Choroid plexus epithelial cell (primary cell): ENCODE results near the gene ERICH2.

ENCODE experiments used
- DNase-seq: peaks from one replicate; pipeline ENCODE4 v3.0.0-alpha.2; 2010; ENCODE audit warnings: low read depth
- H3K4me3 ChIP-seq: 2 replicates; pipeline ENCODE4 v1.5.1; 2011; ENCODE audit warnings: low read depth, mild to moderate bottlenecking, control low read depth, low read length, moderate library complexity
- TF ChIP-seq, protein P1 (sequence below): conservative IDR thresholded peaks from 2 replicates; pipeline ENCODE4 v1.5.1; 2011; ENCODE audit warnings: low read depth, mild to moderate bottlenecking, control low read depth, inconsistent platforms, low read length, moderate library complexity

Gene ERICH2

GRCh38 chr2:170763232-170763631 is 6.9 kb upstream of the ERICH2 start:
- TF ChIP-seq, protein P1, sequence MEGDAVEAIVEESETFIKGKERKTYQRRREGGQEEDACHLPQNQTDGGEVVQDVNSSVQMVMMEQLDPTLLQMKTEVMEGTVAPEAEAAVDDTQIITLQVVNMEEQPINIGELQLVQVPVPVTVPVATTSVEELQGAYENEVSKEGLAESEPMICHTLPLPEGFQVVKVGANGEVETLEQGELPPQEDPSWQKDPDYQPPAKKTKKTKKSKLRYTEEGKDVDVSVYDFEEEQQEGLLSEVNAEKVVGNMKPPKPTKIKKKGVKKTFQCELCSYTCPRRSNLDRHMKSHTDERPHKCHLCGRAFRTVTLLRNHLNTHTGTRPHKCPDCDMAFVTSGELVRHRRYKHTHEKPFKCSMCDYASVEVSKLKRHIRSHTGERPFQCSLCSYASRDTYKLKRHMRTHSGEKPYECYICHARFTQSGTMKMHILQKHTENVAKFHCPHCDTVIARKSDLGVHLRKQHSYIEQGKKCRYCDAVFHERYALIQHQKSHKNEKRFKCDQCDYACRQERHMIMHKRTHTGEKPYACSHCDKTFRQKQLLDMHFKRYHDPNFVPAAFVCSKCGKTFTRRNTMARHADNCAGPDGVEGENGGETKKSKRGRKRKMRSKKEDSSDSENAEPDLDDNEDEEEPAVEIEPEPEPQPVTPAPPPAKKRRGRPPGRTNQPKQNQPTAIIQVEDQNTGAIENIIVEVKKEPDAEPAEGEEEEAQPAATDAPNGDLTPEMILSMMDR: no peak
- no peak overlapping the region for H3K4me3 ChIP-seq
- no peak for DNase-seq

- no peak overlapping the region for H3K4me3 ChIP-seq
- TF ChIP-seq, protein P1: no peak
- DNase-seq: no peak
Observed at GRCh38 chr2:170764880-170765261, 5.3 kb upstream of the ERICH2 start.

DNA sequence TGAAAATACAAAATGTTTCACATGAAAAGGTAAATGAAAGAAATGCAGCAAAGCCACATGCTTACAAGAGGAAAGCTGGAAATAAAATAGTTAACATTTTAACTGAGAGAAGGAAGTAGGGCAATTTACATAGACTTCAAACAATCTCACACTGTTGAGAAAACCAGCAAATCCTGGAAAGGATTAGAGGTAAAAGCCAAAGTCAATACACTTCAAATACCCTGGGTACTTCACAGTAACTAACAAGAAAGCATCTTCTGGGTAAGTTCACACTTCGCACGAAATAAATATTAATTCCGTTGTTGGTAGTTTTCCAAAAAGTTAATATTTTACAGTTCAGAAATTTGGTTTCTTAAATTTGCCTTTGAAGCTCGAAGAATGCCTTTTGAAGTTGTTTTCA is 3.5 kb upstream of the ERICH2 start:
- TF ChIP-seq, protein P1: no peak
- no peak for DNase-seq
- H3K4me3 ChIP-seq: no peak overlapping the region

- peak overlapping the region; percentile 62 for H3K4me3 ChIP-seq
- TF ChIP-seq, protein P1: no peak
- DNase-seq: peak; percentile 51
Observed at GRCh38 chr2:170770606-170771420, 635 bp downstream of the ERICH2 start.

DNA sequence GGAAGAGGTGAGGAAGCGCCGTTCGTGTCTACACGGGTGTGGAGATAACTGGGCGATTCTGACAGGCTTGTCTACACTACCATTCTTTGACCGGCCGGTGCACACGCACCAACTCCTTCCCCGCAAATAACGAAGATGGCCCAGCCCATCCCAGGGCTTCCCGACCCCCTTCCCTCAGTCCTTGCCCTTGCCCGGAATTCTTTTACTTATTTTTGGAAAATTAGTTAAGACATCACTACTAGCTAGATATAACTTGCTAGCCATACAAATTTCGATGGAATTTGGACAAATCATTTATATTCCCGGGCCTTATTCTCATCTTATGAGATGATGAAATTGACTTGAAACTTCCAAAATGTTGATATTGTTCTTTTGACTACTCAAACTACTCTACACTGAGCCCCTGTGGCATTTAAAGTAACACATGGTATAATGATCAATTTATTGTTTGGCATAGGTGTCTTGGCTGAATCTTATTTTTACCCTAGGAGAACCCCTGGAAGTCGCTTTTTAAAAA is 1.3 kb downstream of the ERICH2 start:
- H3K4me3 ChIP-seq: peak overlapping the region; percentile 62
- DNase-seq: peak; percentile 1
- TF ChIP-seq, protein P1: no peak

GRCh38 chr2:170772295-170772694 is 2.1 kb downstream of the ERICH2 start:
- DNase-seq: no peak
- H3K4me3 ChIP-seq: no peak overlapping the region
- TF ChIP-seq, protein P1: no peak

- no peak for DNase-seq
- TF ChIP-seq, protein P1: no peak
- no peak overlapping the region for H3K4me3 ChIP-seq
Observed at GRCh38 chr2:170774074-170774473, 3.9 kb downstream of the ERICH2 start.
